SKM-1 treated with dmso at 0.1 percent for 144 hours (cell line): ENCODE data around the gene GTPBP6.

ENCODE experiments used
- DNase-seq: peaks from one replicate; lab custom pipeline; 2025; ENCODE audit not compliant: unreplicated experiment; lab: John Stamatoyannopoulos, UW

GTPBP6 gene, protein sequence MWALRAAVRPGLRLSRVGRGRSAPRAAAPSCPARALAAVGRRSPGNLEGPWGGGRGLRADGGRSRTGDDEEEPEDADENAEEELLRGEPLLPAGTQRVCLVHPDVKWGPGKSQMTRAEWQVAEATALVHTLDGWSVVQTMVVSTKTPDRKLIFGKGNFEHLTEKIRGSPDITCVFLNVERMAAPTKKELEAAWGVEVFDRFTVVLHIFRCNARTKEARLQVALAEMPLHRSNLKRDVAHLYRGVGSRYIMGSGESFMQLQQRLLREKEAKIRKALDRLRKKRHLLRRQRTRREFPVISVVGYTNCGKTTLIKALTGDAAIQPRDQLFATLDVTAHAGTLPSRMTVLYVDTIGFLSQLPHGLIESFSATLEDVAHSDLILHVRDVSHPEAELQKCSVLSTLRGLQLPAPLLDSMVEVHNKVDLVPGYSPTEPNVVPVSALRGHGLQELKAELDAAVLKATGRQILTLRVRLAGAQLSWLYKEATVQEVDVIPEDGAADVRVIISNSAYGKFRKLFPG

DNA sequence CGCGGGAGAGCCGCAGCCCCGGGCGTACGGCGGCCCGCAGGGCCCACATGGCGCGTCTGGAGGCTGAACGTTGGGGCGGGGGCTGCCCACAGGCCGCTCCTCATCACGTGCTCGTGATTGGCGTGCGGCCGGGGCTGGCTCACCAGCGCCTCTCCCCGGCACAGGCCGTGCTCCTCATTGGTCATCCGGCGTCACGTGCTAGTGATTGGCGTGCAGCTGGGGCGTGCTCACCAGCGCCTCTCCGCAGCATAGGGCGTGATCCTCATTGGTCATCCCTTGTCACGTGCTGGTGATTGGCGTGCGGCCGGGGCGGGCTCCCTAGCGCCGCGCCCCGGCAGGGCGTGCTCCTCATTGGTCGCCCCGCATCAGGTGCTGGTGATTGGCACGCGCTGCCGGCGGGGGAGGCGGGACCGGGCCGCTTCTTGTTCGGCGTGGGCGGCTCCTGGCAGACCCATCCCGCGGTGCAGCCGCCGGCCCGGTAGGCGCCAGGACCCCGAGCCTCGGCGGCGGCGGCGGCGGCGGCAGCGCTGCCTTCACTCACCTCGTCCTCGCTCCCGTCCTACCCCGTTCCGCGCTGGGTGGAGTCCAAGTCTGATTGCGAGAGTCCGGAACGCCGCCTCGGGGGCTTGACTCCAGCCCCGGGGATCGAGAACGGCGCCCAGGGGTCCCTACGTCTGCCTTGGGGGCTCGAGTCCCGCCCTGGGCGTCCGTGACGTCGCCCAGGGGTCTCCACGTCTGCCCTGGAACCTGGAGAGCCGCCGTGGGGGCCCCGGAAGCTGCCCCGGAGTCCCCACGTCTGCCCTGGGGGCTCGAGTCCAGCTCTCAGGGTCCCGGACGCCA, at the start of gene GTPBP6:
GTPBP6 (minus strand) TSS at position 58 of the 840 bp plus-strand sequence; CDS start at position 49, 9 bp downstream.
- no peak for DNase-seq

DNA sequence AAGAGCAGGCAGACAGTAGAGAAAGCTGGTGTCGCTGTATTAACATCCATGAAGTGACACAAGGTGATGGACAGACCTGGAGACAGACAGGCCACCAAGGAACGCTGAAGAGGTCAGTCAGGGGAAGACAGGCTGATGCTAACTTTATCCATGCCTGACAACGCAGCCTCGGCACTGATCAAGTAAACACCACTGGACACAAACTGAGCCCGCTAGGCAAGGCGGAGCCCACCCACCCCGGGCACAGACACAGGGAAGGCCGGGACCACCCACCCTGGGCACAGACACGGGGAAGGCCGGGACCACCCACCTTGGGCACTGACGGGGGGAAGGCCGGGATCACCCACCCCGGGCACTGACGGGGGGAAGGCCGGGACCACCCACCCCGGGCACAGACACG, 49.3 kb upstream of the GTPBP6 start:
- DNase-seq: no peak

DNA sequence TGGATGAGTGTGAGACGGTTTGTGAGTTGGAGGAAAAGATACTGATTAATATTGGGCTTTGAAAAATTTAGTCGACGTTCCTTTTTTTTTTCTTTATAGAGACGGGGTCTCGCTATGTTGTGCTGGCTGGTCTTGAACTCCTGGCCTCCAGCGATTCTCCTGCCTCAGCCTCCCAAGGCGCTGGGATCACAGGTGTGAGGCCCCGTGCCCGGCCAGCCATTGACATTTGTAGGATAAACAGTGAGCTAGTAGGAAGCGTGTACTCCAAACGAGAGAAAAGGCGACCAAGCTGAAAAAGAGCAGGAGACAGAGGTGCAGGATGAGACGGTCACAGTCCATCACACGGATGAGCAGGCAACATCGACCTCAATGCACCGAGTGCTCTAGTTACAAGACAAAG, 48.8 kb upstream of the GTPBP6 start:
- DNase-seq: no peak

DNA sequence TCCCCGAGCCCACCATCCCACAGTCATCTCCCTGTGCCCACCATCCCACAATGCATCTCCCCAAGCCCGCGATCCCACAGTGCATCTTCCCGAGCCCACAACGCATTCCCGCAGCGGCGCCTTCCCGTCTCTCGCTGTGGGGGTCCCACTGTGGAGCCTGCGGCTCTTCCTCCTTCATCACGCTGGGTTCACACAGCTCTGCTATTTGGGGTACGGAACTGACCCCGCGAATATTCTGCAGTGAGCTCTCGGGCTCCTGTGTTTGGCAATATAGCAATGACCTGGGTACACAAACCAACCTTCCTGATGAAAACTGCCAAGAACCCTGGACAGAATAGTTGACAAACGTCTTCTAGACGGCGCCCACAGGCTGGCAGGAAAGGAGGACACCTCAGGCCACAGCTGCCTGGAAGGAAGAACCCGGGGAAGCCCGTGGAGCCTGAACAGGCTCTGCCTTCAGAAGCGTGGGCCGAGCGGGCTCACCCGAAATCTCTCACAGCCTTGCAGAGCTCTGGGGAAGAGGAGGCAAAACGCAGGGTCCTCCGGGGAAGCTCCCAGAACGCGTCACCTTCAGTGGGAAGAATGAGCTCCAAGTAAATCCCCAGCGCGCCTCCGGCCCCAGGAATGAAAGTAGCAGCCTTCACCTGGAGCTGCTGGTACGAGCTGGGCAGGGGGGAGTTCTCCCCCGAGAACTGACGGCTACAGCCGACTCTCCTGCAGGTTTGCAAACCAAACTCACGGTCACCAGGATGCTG, 45.2 kb upstream of the GTPBP6 start:
- no peak for DNase-seq

DNA sequence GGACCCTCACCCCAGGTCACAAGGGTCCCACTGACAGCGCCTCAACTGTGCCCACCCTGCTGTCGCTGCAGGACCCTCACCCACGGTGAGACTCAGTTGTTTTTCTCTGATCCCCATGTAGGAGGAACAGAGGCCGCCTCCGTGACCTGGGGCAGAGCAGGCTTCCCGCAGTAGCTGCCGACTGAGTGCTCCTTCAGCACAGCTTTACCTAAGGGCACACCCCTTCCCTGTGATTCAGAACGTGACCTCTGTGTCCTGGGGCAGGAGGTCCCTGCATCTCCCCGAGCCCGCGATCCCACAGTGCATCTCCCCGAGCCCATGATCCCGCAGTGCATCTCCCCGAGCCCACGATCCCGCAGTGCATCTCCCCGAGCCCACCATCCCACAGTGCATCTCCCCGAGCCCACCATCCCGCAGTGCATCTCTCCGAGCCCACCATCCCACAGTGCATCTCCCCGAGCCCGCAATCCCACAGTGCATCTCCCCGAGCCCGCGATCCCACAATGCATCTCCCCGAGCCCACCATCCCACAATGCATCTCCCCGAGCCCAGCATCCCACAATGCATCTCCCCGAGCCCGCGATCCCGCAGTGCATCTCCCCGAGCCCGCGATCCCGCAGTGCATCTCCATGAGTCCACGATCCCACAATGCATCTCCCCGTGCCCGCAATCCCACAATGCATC, 44.5 kb upstream of the GTPBP6 start:
- DNase-seq: no peak

DNA sequence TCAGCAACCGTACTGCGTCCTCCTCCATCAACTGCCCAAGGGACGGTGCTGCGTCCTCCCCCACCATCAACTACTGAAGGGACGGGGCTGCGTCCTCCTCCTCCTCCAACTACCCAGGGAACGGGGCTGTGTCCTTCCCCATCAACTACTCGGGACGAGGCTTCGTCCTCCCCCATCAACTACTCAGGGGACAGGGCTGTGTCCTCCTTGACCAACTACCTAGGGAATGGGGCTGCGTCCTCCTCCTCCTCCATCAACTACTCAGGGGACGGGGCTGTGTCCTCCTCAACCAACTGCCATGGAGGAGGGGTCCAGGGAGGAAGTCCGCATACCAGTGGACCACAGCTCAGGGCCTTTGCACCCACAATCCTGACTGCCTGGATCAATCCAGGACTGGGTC, 43.8 kb upstream of the GTPBP6 start:
- DNase-seq: no peak

DNA sequence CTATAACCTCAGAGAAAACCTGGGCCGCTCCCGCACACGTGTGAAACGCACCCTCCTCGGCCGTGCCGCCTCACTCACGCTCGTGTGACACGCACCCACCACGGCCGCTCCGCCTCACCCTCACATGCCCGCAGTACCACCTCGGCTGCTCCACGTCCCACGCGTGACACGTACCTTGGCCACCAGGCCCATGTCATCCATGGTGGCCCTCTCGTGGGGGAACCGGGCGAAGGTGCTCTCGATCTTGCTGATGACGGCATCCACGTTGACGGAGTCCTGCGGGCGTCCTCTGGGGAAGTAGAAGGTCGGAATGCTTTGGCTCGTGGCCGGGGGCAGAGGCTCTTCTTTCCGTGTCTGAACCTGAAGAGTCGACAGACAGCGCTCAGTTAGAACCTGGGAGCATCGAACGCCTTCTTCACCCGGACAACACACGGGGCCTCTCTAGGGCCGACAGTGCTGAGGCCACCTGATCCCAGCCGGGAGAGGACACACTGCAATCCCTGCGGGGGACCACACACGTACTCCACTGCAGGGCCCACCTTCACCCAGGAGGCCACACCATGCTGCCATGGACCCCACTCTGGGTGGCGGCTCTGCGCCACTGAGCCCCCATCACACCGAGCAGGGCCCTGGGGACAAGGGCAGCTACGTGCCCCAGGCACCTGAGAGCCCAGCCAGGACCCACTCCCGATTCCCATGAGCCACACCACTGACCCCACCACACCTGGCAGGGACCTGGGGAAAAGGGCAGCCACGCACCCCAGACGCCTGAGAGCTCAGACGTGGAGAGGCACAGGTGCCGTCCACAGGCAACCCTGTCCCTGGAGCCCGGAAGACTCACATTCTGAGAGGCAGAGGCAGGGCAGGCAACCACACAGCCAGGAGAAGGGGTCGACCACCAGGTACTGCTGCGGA, 42.9 kb upstream of the GTPBP6 start:
- no peak for DNase-seq

DNA sequence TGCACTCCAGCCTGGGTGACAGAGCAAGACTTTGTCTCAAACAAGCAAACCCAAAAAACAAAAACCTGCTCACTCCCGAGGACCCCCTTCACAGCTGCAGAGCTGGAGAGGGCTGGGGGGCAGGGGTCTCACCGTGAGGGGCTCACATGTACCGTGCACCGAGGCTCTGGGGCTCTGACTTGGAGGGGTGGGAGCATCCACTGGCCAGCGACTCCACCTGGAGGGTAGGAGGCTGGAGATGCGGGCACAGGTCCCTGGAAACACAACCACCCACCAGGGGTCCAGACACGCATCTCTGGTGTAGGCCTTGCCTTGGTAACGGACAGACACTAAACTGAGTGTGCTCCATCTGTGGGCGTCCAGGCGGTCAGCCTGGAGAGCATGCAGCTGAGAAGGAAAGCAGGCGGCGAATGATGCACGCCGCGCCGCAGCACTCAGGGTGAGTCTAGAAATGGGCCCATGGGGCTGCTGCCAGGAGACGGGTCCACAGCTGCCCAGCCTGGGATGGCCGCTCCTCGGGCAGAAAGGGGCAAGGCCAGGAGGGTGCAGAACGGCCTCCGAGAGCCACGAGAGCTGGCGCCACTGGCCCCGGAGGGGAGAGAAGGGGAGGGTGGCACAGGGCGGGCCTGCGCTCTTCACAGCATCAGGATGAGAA, 42.0 kb upstream of the GTPBP6 start:
- DNase-seq: no peak

DNA sequence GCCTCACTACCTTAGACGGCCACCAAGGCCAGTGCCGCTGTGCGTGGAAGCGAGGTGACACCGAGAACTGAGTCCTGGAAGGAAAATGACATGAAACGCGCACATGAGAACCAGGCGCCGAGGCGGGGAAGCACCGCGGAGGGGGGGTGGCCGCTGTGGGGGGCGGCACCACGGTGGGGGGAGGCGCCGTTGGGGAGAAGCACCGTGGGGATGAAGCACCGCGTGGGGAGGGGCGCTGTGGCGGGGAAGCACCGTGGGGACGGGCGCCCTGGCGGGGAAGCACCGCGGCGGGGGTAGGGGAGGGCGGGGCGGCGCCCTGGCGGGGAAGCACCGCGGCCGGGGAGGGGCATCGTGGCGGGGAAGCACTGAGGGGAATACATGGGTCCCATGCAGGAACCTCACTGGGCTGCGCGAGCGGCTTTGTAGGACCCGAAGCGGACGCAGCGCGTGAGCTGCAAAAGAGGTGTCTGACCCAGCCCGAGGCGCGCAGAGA, 40.1 kb upstream of the GTPBP6 start:
- no peak for DNase-seq

DNA sequence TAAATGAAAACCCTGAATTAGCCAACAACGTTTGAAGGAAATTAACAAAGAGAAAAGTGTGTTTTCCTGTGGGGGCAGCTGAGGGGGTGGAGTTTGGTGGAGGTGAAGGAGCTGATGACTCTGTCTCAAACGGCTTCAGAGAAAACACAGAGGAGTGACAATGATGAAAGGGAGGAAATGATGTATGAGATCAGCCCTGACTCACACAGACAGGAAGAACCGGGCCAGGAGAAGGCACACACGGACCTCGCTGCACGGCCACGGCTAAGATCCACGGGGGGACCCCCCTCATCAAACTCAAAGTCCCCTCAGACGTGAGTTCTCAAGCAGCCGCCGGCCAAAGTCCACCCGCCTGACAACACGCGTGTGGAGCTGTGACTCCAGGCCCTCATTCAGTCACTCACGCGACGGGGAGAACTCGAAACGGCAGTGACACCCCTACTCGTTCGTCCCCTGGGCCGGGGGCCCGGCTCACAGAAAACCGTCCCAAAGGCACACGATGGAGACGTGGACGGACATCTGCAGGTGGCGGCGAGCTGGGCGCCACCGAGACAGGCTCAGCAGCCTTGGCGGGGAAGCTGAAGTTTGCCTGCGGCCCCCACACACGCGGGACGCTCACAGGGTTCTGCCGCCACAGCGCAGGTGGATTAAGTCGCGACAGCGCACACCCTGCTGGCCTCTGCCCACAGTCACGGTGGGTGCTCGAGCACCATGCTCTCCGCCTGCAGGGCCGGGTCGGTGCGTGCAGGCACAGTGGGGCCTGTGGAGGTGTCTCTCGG, 39.3 kb upstream of the GTPBP6 start:
- DNase-seq: no peak

DNA sequence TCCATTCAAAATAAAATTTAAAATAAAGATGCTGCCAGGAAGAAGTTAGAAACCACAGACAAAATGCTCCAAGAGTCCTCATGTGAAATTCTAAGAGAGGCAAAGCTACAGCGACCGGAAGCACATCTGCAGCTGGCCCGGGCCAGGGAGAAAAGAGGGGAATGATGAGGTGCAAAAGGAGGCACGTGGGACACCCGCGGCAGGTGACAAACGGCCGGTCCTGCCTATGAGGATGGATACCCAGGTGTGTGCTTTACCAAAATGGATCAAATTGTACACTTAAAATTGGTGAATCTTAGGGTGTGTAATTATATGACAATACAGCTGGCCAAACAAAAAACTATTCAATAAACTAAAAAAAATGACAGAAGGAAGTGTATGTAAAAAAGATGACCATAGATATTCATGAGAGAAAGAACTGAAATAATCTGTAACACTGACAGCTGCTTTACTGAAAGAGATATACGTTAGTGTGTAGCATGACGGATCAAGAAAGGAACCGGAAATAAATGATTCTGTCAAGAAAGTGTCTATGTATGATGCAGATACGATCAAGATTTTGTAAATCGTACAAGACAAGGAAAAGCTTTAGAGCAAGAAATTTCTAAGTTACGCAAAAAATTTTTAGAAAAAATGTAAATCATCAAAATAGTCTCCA, 38.6 kb upstream of the GTPBP6 start:
- no peak for DNase-seq

DNA sequence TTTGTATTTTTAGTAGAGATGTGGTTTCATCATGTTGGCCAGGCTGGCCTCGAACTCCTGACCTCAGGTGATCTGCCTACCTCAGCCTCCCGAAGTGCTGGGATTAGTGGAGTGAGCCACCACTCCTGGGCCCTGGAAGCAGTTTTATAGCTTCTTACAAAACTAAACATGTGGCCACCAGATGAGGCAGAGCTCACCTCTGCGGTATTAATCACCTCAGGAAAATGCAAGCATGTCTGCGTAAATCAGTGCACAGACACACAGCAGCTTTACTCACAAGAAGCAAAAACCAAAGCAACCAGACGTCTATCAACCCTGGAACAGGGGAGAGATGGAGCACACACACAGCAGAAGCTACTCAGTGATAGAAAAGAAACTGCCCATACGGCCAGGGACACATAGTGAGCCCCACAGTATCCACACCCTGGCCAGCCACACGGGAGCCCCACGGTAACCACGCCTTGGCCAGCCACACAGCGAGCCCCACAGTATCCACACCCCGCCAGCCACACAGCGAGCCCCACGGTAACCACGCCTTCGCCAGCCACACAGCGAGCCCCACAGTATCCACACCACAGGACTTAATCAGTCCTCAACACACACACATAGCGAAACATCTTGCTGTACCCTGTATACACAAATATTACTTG, 37.9 kb upstream of the GTPBP6 start:
- DNase-seq: no peak

DNA sequence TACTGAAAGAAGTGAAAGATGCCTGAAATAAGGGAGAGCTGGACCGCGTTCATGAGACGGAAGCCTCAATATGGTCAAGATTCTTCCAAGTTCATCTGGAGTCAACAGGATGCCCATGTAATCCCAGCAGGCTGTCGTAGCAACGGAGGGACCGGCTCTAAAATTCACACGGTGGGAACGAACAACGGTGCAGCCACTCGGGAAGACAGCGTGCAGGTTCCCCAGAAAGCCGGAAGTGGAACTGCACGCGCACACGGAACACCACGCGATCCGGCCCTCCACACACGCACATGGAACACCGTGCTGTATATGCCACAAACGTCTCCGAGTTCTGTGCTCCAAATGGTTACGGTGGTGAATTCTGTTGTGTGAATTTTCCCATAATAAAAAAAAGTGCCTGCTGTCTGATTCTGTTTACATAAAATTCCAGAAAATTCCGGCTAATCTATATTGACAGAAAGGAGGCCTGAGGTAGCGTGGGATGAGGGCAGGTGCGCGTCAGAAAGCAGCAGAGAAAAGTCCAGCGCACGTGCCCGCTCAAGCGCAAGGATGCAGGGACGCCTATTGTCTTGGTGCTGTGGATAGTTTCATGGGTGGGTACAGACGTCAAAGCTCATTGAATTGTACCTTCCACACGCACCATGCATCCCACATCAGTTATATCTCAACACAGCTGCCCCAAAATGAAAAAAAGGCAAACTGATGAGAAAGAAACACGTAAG, 36.9 kb upstream of the GTPBP6 start:
- DNase-seq: no peak

DNA sequence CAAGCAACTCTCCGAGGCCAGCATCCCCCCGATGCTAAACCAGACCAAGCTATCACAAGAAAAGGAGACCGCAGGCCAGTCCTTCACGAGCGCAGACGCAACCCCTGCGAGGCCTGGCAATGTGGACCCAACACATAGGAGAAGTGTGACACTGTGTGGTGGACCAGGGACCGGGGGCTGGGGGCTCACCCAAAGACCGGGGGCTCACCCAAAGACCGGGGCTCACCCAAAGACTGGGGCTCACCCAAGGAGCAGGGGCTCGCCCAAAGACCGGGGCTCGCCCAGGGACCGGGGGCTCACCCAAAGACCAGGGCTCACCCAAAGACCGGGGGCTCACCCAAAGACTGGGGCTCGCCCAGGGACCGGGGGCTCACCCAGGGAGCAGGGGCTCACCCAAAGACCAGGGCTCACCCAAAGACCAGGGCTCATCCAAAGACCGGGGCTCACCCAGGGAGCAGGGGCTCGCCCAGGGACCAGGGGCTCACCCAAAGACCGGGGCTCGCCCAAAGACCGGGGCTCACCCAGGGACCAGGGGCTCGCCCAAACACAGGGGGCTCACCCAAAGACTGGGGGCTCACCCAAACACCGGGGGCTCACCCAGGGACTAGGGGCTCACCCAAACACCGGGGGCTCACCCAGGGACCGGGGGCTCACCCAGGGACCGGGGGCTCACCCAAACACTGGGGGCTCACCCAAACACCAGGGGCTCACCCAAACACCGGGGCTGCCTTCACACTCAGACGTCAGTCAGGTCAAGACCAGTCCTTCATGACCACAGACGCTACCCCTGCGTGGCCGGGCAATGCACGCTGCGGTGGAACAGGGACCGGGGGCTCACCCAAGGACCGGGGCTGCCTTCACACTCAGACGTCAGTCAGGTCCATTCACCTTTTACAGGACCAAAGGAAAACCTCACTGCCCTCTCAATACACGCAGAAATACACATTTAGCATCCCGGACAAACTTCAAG, 35.3 kb upstream of the GTPBP6 start:
- DNase-seq: no peak

DNA sequence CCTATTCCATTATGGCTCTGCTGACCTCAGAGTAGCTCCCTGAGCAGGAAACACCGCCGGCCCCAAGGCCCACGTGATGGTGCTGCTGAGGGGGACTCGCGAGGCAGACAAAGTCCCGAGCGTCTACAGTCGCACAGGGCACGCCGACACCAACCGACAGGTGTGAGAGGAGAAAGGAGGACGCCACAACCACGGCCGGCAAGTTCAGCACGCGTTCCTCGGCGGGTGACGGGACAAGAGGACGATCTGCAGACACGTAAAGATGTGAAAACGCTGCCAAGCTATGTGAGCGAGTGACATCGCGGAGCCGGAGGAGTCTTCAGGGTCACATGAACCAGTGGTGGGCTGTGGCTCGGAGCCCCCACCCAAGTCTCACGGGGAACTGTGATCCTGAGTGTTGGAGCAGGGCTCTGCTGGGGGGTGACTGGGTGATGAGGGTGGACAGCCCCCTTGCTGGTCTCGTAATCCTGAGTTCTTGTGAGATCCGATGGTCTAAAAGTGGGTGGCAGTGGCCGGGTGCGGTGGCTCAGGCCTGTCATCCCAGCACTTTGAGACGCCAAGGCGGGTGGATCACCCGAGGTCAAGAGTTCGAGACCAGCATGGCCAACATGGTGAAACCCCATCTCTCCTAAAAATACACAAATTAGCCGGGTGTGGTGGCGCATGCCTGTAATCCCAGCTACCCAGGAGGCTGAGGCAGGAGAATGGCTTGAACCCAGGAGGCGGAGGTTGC, 34.2 kb upstream of the GTPBP6 start:
- no peak for DNase-seq
